GM23338 (cell line): ENCODE measurements around the gene KRT15. TPM values are rescaled to one million over a fixed set of nuclear protein-coding genes. Genes with fewer than 3 reads are reported as not detected.

Experiments used
- ATAC-seq: fragments of 200-7000 bp; cut with Tn5 transposase; 3 replicates; pipeline ENCODE4 v1.9.1; 2020
- DNase-seq: peaks from one replicate; pipeline ENCODE4 v3.0.0-alpha.2; 2015; ENCODE audit warnings: low spot score
- H2AFZ ChIP-seq: fragments of 200-600 bp; sonication (generic); 2 replicates; pipeline ENCODE4 v1.8.0; 2016; ENCODE audit warnings: antibody characterized with exemption, mild to moderate bottlenecking, moderate library complexity
- H3F3A ChIP-seq: fragments of 200-600 bp; sonication (generic); replicated peaks from 2 replicates; pipeline ENCODE4 v1.8.0; 2017; ENCODE audit warnings: antibody characterized with exemption, mixed run types, low read depth
- H3K27ac ChIP-seq: fragments of 200-600 bp; sonication (generic); 2 replicates; pipeline ENCODE4 v1.6.1; 2016; ENCODE audit warnings: low read depth
- H3K27me3 ChIP-seq: fragments of 200-600 bp; sonication (generic); 2 replicates; pipeline ENCODE4 v1.8.0; 2016; ENCODE audit warnings: mild to moderate bottlenecking, mixed run types, moderate library complexity; ENCODE audit not compliant: insufficient read depth
- H3K36me3 ChIP-seq: fragments of 200-600 bp; sonication (generic); 2 replicates; pipeline ENCODE4 v1.8.0; 2016; ENCODE audit warnings: mild to moderate bottlenecking; ENCODE audit not compliant: insufficient read depth
- H3K4me1 ChIP-seq: fragments of 200-600 bp; sonication (generic); 2 replicates; pipeline ENCODE4 v1.8.0; 2016; ENCODE audit warnings: mild to moderate bottlenecking, moderate library complexity; ENCODE audit not compliant: insufficient read depth
- H3K4me2 ChIP-seq: fragments of 200-600 bp; sonication (generic); 2 replicates; pipeline ENCODE4 v1.7.1; 2017; ENCODE audit warnings: mixed run types
- H3K4me3 ChIP-seq: fragments of 200-600 bp; sonication (generic); 2 replicates; pipeline ENCODE4 v1.6.1; 2016; ENCODE audit warnings: mixed run types
- H3K79me2 ChIP-seq: fragments of 200-600 bp; sonication (generic); replicated peaks from 2 replicates; pipeline ENCODE4 v1.8.0; 2017; ENCODE audit warnings: mild to moderate bottlenecking; ENCODE audit not compliant: insufficient read depth
- H3K9me2 ChIP-seq: fragments of 200-600 bp; sonication (generic); 2 replicates; pipeline ENCODE4 v1.8.0; 2017; ENCODE audit not compliant: insufficient read depth
- H4K20me1 ChIP-seq: fragments of 200-600 bp; sonication (generic); replicated peaks from 2 replicates; pipeline ENCODE4 v1.8.0; 2017; ENCODE audit warnings: mild to moderate bottlenecking; ENCODE audit not compliant: insufficient read depth
- H3K27ac Mint-ChIP-seq: 2 replicates; pipeline ENCODE4 v1.8.0; 2020; ENCODE audit warnings: inconsistent platforms, mild to moderate bottlenecking, moderate library complexity, mixed read lengths
- H3K27me3 Mint-ChIP-seq: 3 replicates; pipeline ENCODE4 v1.8.0; 2022; ENCODE audit warnings: low read depth, mild to moderate bottlenecking, moderate library complexity, mixed read lengths, inconsistent platforms; ENCODE audit not compliant: insufficient read depth, poor library complexity
- H3K36me3 Mint-ChIP-seq: 3 replicates; pipeline ENCODE4 v1.8.0; 2021; ENCODE audit warnings: low read depth, mild to moderate bottlenecking, inconsistent platforms, moderate library complexity, mixed read lengths
- H3K4me1 Mint-ChIP-seq: 3 replicates; pipeline ENCODE4 v1.8.0; 2020; ENCODE audit warnings: mild to moderate bottlenecking, inconsistent platforms, mixed read lengths
- H3K4me3 Mint-ChIP-seq: 3 replicates; pipeline ENCODE4 v1.8.0; 2021; ENCODE audit warnings: moderate library complexity, mild to moderate bottlenecking, inconsistent platforms, mixed read lengths
- H3K9me3 Mint-ChIP-seq: 3 replicates; pipeline ENCODE4 v1.8.0; 2020; ENCODE audit warnings: moderate library complexity, mild to moderate bottlenecking, inconsistent platforms, mixed read lengths
- CREB1 ChIP-seq: fragments of 250-450 bp; sonication (Bioruptor Pico); IDR thresholded peaks from 2 replicates; pipeline ENCODE4 v1.5.0; 2020; ENCODE audit warnings: low read depth, mild to moderate bottlenecking, moderate library complexity
- EZH2 ChIP-seq: fragments of 200-600 bp; sonication (generic); IDR thresholded peaks from one replicate; pipeline ENCODE4 v1.8.0; 2017; ENCODE audit warnings: antibody characterized with exemption, mild to moderate bottlenecking, low read depth; ENCODE audit not compliant: unreplicated experiment
- EZH2phosphoT487 ChIP-seq: fragments of 200-600 bp; sonication (generic); IDR thresholded peaks from one replicate; pipeline ENCODE4 v1.8.1; 2018; ENCODE audit warnings: antibody characterized with exemption; ENCODE audit not compliant: unreplicated experiment
- JUNB ChIP-seq: IDR thresholded peaks from one replicate; pipeline ENCODE4 v1.6.1; 2016; ENCODE audit warnings: antibody characterized with exemption; ENCODE audit not compliant: unreplicated experiment
- NANOG ChIP-seq: IDR thresholded peaks from 2 replicates; pipeline ENCODE4 v1.6.1; 2016; ENCODE audit warnings: antibody characterized with exemption, borderline replicate concordance
- POLR2AphosphoS5 ChIP-seq: IDR thresholded peaks from 2 replicates; pipeline ENCODE4 v1.6.1; 2016; ENCODE audit warnings: antibody characterized with exemption, low read depth
- STAT1 ChIP-seq: IDR thresholded peaks from one replicate; pipeline ENCODE4 v1.6.1; 2016; ENCODE audit warnings: antibody characterized with exemption; ENCODE audit not compliant: unreplicated experiment
- ZNF114 ChIP-seq: fragments of 250-450 bp; sonication (Bioruptor Pico); IDR thresholded peaks from 2 replicates; pipeline ENCODE4 v1.5.0; 2020; ENCODE audit warnings: mild to moderate bottlenecking, moderate library complexity
- ZNF331 ChIP-seq: fragments of 250-450 bp; sonication (Bioruptor Pico); IDR thresholded peaks from 2 replicates; pipeline ENCODE4 v1.5.0; 2020; ENCODE audit warnings: low read depth, mild to moderate bottlenecking, moderate library complexity
- polyA plus RNA-seq: library from polyadenylated mRNA; unstranded; fragments of >200 nt; fragmentation: Nextera tagmentation; extraction: Ambion mirVana; gene quantifications from 2 replicates; pipeline ENCODE4 v1.2.1, GENCODE V29; 2016
- total RNA-seq: library from RNA; depleted of rRNA; stranded (reverse); fragments of >200 nt; shearing (Covaris generic); gene quantifications from 2 replicates; pipeline ENCODE4 v1.2.3, GENCODE V29; 2014
- TF ChIP-seq, protein P1 (sequence below): IDR thresholded peaks from one replicate; pipeline ENCODE4 v1.6.1; 2018; ENCODE audit warnings: antibody characterized with exemption; ENCODE audit not compliant: unreplicated experiment
- TF ChIP-seq, protein P2 (sequence below): fragments of 250-450 bp; sonication (Bioruptor Pico); IDR thresholded peaks from 2 replicates; pipeline ENCODE4 v1.5.0; 2020; ENCODE audit warnings: mild to moderate bottlenecking, moderate library complexity
- TF ChIP-seq, protein P3 (sequence below): IDR thresholded peaks from 2 replicates; pipeline ENCODE4 v1.6.1; 2016; ENCODE audit warnings: antibody characterized with exemption
- TF ChIP-seq, protein P4 (sequence below), 2 experiments: fragments of 200-600 bp in 1 of 2; sonication (generic) in 1 of 2; conservative IDR thresholded peaks; 2 replicates each; pipeline versions ENCODE4 v1.5.1 to v1.6.1; 2016 to 2017; ENCODE audit warnings: antibody characterized with exemption in 2 of 2, low read depth in 2 of 2, mild to moderate bottlenecking in 2 of 2, moderate library complexity in 1 of 2

The KRT15 gene
- total and polyA plus RNA-seq, 2 experiments from 2014 or later = 0.03 TPM; not detected in 1

DNA sequence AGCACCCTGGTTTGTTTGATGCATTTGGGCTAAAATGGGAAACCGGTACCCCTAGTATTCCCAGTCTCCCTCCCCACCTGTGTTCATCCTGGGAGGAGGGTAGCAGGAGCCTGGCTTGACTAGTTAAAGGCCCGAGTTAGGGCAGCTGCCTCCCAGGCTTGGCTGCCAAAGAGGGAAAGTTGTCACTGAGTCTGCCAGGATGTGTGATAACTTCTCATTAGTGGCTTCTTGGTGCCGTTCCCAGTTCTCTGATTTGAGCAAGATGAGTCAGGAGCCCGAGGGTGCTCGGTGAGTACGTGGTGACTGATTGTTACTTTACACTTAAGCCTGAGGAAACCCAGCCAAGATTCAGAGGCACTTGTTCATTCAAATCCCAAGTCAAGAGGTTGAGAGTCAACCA lies 54.0 kb downstream of the KRT15 start (continued):
- TF ChIP-seq CREB1 (CRISPR knock-in tag) (no peak), EZH2phosphoT487 (no peak), NANOG (no peak), POLR2AphosphoS5 (no peak), JUNB (no peak), EZH2 (no peak), ZNF331 (CRISPR knock-in tag) (no peak)
- TF ChIP-seq, protein P1, sequence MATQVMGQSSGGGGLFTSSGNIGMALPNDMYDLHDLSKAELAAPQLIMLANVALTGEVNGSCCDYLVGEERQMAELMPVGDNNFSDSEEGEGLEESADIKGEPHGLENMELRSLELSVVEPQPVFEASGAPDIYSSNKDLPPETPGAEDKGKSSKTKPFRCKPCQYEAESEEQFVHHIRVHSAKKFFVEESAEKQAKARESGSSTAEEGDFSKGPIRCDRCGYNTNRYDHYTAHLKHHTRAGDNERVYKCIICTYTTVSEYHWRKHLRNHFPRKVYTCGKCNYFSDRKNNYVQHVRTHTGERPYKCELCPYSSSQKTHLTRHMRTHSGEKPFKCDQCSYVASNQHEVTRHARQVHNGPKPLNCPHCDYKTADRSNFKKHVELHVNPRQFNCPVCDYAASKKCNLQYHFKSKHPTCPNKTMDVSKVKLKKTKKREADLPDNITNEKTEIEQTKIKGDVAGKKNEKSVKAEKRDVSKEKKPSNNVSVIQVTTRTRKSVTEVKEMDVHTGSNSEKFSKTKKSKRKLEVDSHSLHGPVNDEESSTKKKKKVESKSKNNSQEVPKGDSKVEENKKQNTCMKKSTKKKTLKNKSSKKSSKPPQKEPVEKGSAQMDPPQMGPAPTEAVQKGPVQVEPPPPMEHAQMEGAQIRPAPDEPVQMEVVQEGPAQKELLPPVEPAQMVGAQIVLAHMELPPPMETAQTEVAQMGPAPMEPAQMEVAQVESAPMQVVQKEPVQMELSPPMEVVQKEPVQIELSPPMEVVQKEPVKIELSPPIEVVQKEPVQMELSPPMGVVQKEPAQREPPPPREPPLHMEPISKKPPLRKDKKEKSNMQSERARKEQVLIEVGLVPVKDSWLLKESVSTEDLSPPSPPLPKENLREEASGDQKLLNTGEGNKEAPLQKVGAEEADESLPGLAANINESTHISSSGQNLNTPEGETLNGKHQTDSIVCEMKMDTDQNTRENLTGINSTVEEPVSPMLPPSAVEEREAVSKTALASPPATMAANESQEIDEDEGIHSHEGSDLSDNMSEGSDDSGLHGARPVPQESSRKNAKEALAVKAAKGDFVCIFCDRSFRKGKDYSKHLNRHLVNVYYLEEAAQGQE = no peak

DNA sequence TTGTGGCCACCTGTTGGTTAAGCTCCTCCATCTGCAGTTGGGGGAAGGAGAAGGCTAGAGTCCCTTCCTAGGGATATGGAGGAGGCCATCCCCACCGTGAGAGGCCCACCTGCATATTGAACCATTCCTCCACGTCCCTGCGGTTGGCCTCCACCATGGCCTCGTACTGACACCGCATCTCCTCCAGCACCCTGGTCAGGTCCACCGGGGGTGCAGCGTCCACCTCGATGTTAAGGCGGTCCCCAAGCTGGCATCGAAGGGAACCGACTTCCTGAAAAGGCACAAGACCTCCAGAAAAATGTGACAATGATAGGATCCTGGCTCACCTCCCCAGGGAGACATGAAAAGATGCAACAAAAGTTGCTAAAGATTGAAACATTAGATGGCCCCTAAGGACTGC lies 54.5 kb downstream of the KRT15 start:
- H3K4me3 ChIP-seq = no peak overlapping the region
- H3F3A ChIP-seq = no peaks in the 10 kb centered on the region
- no peak overlapping the region for H2AFZ ChIP-seq
- H3K4me1 ChIP-seq = no peaks in the 10 kb centered on the region
- Mint-ChIP-seq H3K27ac (no peak overlapping the region), H3K36me3 (no peaks in the 10 kb centered on the region), H3K27me3 (peaks cover 5% of the 10 kb centered on the region), H3K4me1 (no peaks in the 10 kb centered on the region), H3K4me3 (no peak overlapping the region), H3K9me3 (peaks cover 6% of the 10 kb centered on the region; the same call in 2 of the 3 replicates)
- no peaks in the 10 kb centered on the region for H3K79me2 ChIP-seq
- no peaks in the 10 kb centered on the region for H3K27me3 ChIP-seq
- no peak overlapping the region for H3K4me2 ChIP-seq
- no peak overlapping the region for H3K27ac ChIP-seq
- 0 out of 2 replicates have a peak, but pooled peaks cover 7% of the 10 kb centered on the region for H3K9me2 ChIP-seq
- no peak for ATAC-seq
- no peaks in the 10 kb centered on the region for H4K20me1 ChIP-seq
- H3K36me3 ChIP-seq = no peaks in the 10 kb centered on the region
- DNase-seq = no peak
- TF ChIP-seq EZH2 (no peak), STAT1 (no peak), EZH2phosphoT487 (no peak), ZNF114 (CRISPR knock-in tag) (no peak), NANOG (no peak), POLR2AphosphoS5 (no peak), CREB1 (CRISPR knock-in tag) (no peak), ZNF331 (CRISPR knock-in tag) (no peak)
- TF ChIP-seq, protein P2, sequence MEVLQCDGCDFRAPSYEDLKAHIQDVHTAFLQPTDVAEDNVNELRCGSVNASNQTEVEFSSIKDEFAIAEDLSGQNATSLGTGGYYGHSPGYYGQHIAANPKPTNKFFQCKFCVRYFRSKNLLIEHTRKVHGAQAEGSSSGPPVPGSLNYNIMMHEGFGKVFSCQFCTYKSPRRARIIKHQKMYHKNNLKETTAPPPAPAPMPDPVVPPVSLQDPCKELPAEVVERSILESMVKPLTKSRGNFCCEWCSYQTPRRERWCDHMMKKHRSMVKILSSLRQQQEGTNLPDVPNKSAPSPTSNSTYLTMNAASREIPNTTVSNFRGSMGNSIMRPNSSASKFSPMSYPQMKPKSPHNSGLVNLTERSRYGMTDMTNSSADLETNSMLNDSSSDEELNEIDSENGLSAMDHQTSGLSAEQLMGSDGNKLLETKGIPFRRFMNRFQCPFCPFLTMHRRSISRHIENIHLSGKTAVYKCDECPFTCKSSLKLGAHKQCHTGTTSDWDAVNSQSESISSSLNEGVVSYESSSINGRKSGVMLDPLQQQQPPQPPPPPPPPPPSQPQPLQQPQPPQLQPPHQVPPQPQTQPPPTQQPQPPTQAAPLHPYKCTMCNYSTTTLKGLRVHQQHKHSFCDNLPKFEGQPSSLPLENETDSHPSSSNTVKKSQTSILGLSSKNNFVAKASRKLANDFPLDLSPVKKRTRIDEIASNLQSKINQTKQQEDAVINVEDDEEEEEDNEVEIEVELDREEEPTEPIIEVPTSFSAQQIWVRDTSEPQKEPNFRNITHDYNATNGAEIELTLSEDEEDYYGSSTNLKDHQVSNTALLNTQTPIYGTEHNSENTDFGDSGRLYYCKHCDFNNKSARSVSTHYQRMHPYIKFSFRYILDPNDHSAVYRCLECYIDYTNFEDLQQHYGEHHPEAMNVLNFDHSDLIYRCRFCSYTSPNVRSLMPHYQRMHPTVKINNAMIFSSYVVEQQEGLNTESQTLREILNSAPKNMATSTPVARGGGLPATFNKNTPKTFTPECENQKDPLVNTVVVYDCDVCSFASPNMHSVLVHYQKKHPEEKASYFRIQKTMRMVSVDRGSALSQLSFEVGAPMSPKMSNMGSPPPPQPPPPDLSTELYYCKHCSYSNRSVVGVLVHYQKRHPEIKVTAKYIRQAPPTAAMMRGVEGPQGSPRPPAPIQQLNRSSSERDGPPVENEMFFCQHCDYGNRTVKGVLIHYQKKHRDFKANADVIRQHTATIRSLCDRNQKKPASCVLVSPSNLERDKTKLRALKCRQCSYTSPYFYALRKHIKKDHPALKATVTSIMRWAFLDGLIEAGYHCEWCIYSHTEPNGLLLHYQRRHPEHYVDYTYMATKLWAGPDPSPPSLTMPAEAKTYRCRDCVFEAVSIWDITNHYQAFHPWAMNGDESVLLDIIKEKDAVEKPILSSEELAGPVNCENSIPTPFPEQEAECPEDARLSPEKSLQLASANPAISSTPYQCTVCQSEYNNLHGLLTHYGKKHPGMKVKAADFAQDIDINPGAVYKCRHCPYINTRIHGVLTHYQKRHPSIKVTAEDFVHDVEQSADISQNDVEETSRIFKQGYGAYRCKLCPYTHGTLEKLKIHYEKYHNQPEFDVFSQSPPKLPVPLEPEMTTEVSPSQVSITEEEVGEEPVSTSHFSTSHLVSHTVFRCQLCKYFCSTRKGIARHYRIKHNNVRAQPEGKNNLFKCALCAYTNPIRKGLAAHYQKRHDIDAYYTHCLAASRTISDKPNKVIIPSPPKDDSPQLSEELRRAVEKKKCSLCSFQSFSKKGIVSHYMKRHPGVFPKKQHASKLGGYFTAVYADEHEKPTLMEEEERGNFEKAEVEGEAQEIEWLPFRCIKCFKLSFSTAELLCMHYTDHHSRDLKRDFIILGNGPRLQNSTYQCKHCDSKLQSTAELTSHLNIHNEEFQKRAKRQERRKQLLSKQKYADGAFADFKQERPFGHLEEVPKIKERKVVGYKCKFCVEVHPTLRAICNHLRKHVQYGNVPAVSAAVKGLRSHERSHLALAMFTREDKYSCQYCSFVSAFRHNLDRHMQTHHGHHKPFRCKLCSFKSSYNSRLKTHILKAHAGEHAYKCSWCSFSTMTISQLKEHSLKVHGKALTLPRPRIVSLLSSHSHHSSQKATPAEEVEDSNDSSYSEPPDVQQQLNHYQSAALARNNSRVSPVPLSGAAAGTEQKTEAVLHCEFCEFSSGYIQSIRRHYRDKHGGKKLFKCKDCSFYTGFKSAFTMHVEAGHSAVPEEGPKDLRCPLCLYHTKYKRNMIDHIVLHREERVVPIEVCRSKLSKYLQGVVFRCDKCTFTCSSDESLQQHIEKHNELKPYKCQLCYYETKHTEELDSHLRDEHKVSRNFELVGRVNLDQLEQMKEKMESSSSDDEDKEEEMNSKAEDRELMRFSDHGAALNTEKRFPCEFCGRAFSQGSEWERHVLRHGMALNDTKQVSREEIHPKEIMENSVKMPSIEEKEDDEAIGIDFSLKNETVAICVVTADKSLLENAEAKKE (CRISPR knock-in tag) = no peak
- TF ChIP-seq, protein P3, sequence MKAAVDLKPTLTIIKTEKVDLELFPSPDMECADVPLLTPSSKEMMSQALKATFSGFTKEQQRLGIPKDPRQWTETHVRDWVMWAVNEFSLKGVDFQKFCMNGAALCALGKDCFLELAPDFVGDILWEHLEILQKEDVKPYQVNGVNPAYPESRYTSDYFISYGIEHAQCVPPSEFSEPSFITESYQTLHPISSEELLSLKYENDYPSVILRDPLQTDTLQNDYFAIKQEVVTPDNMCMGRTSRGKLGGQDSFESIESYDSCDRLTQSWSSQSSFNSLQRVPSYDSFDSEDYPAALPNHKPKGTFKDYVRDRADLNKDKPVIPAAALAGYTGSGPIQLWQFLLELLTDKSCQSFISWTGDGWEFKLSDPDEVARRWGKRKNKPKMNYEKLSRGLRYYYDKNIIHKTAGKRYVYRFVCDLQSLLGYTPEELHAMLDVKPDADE = no peak
- TF ChIP-seq, protein P4, sequence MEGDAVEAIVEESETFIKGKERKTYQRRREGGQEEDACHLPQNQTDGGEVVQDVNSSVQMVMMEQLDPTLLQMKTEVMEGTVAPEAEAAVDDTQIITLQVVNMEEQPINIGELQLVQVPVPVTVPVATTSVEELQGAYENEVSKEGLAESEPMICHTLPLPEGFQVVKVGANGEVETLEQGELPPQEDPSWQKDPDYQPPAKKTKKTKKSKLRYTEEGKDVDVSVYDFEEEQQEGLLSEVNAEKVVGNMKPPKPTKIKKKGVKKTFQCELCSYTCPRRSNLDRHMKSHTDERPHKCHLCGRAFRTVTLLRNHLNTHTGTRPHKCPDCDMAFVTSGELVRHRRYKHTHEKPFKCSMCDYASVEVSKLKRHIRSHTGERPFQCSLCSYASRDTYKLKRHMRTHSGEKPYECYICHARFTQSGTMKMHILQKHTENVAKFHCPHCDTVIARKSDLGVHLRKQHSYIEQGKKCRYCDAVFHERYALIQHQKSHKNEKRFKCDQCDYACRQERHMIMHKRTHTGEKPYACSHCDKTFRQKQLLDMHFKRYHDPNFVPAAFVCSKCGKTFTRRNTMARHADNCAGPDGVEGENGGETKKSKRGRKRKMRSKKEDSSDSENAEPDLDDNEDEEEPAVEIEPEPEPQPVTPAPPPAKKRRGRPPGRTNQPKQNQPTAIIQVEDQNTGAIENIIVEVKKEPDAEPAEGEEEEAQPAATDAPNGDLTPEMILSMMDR (conservative IDR thresholded peaks at IDR 0.05; ENCODE audit: low read depth in 2 of 2) = no peak
